NCI-H226 (cell line): ENCODE data around the gene FAS.

Experiments
- DNase-seq: peaks from one replicate; pipeline ENCODE4 v3.0.0-alpha.2; 2015

FAS gene

GRCh38 chr10:88971221-88972061 lies 19.2 kb upstream of the FAS start:
- no peak for DNase-seq

GRCh38 chr10:88974012-88974411 lies 16.6 kb upstream of the FAS start:
- DNase-seq: no peak

GRCh38 chr10:88974446-88975376 lies 15.9 kb upstream of the FAS start:
- DNase-seq: no peak

- DNase-seq: no peak
Observed at GRCh38 chr10:88975377-88975720, 15.2 kb upstream of the FAS start.

GRCh38 chr10:88978463-88978862 lies 12.1 kb upstream of the FAS start:
- no peak for DNase-seq

GRCh38 chr10:88979153-88979562 lies 11.4 kb upstream of the FAS start:
- DNase-seq: peak; percentile 83

GRCh38 chr10:88979603-88980002 lies 11.0 kb upstream of the FAS start:
- DNase-seq: no peak

- no peak for DNase-seq
Observed at GRCh38 chr10:88980247-88980646, 10.4 kb upstream of the FAS start.

GRCh38 chr10:88980800-88981199 lies 9.8 kb upstream of the FAS start:
- DNase-seq: no peak

- DNase-seq: no peak
Observed at GRCh38 chr10:88981435-88981834, 9.2 kb upstream of the FAS start.

- DNase-seq: no peak
Observed at GRCh38 chr10:88982366-88982765, 8.2 kb upstream of the FAS start.

- no peak for DNase-seq
Observed at GRCh38 chr10:88983206-88983605, 7.4 kb upstream of the FAS start.

- no peak for DNase-seq
Observed at GRCh38 chr10:88983939-88984338, 6.7 kb upstream of the FAS start.

GRCh38 chr10:88984525-88984924 lies 6.1 kb upstream of the FAS start:
- DNase-seq: no peak

- DNase-seq: no peak
Observed at GRCh38 chr10:88986549-88987242, 3.9 kb upstream of the FAS start.

GRCh38 chr10:88987243-88987725 lies 3.3 kb upstream of the FAS start:
- DNase-seq: no peak

- DNase-seq: no peak
Observed at GRCh38 chr10:88987840-88988239, 2.8 kb upstream of the FAS start.

- no peak for DNase-seq
Observed at GRCh38 chr10:88989423-88989822, 1.2 kb upstream of the FAS start.

GRCh38 chr10:88989824-88990383 lies 694 bp upstream of the FAS start:
- DNase-seq: peak; percentile 62

- DNase-seq: peak; percentile 53
Observed at GRCh38 chr10:88991161-88991898, 732 bp downstream of the FAS start.

- DNase-seq: no peak
Observed at GRCh38 chr10:88991899-88992320, 1.3 kb downstream of the FAS start.

- DNase-seq: no peak
Observed at GRCh38 chr10:88992921-88993524, 2.4 kb downstream of the FAS start.
